IMR-90 (cell line): ENCODE measurements around the gene NCAPH2. TPM values are rescaled to one million over a fixed set of nuclear protein-coding genes. Genes with fewer than 3 reads are reported as not detected.
A peak's percentile ranks its signal among the peaks of the same experiment; 100 is the strongest.

ENCODE experiments used
- ATAC-seq: fragments of 200-7000 bp; cut with Tn5 transposase; 2 replicates; pipeline ENCODE4 v1.9.1; 2020; ENCODE audit warnings: low read depth, mild to moderate bottlenecking, moderate library complexity
- BruUV-seq: library from RNA; stranded (reverse); fragments of 400-500 nt; replicated peaks from 2 replicates; lab custom pipeline; 2021; lab: Mats Ljungman, UMichigan
- CTCF ChIA-PET: fragments of 300-600 bp; formaldehyde crosslinking; extraction: SDS; loops from one replicate; lab custom pipeline; 2021; ENCODE audit warnings: antibody characterized with exemption; lab: Yijun Ruan, JAX
- POLR2A ChIA-PET: fragments of 300-600 bp; sonication (Branson Sonifier 250); formaldehyde crosslinking; loops from one replicate; lab custom pipeline; 2022; ENCODE audit warnings: antibody characterized with exemption; ENCODE audit not compliant: unreplicated experiment; lab: Charles Lee
- DNase-seq: peaks from one replicate; pipeline ENCODE4 v3.0.0; 2013
- H2AFZ ChIP-seq: replicated peaks from 2 replicates; pipeline ENCODE3; 2013; ENCODE audit warnings: low read length, mild to moderate bottlenecking; ENCODE audit not compliant: poor library complexity
- H2AK5ac ChIP-seq: 2 replicates; pipeline ENCODE4 v1.6.1; 2013; ENCODE audit warnings: low read depth, low read length, inconsistent platforms
- H2AK9ac ChIP-seq: replicated peaks from 2 replicates; pipeline ENCODE3; 2013; ENCODE audit warnings: mild to moderate bottlenecking, low read depth, low read length, moderate library complexity; ENCODE audit not compliant: poor library complexity
- H2BK120ac ChIP-seq: 2 replicates; pipeline ENCODE4 v1.6.1; 2013; ENCODE audit warnings: low read depth, low read length, inconsistent platforms
- H2BK15ac ChIP-seq: 3 replicates; pipeline ENCODE4 v1.6.1; 2013; ENCODE audit warnings: low read depth, low read length, inconsistent platforms
- H2BK20ac ChIP-seq: 2 replicates; pipeline ENCODE4 v1.6.1; 2013; ENCODE audit warnings: low read depth, mild to moderate bottlenecking, inconsistent platforms, low read length, moderate library complexity
- H2BK5ac ChIP-seq: 2 replicates; pipeline ENCODE4 v1.6.1; 2013; ENCODE audit warnings: mild to moderate bottlenecking, low read depth, low read length, inconsistent platforms; ENCODE audit not compliant: poor library complexity, severe bottlenecking
- H3K14ac ChIP-seq: replicated peaks from 2 replicates; pipeline ENCODE4 v1.6.1; 2013; ENCODE audit warnings: low read depth, low read length, inconsistent platforms
- H3K18ac ChIP-seq: 2 replicates; pipeline ENCODE4 v1.6.1; 2013; ENCODE audit warnings: low read depth, low read length, control low read depth
- H3K23ac ChIP-seq: 2 replicates; pipeline ENCODE4 v1.6.1; 2013; ENCODE audit warnings: low read depth, low read length, inconsistent platforms
- H3K27ac ChIP-seq: 2 replicates; pipeline ENCODE4 v1.5.1; 2013; ENCODE audit warnings: mild to moderate bottlenecking, control low read depth, low read length; ENCODE audit not compliant: insufficient read depth
- H3K27me3 ChIP-seq: 2 replicates; pipeline ENCODE4 v1.6.1; 2013; ENCODE audit warnings: low read length; ENCODE audit not compliant: control insufficient read depth, insufficient read depth
- H3K36me3 ChIP-seq: 2 replicates; pipeline ENCODE4 v1.6.1; 2013; ENCODE audit warnings: low read length, mixed read lengths; ENCODE audit not compliant: control insufficient read depth, insufficient read depth
- H3K4ac ChIP-seq: 2 replicates; pipeline ENCODE4 v1.6.1; 2013; ENCODE audit warnings: low read depth, low read length, inconsistent platforms
- H3K4me1 ChIP-seq: 2 replicates; pipeline ENCODE4 v1.6.1; 2013; ENCODE audit warnings: low read length, mixed read lengths; ENCODE audit not compliant: control insufficient read depth, insufficient read depth
- H3K4me2 ChIP-seq: 2 replicates; pipeline ENCODE4 v1.6.1; 2013; ENCODE audit warnings: low read depth, mild to moderate bottlenecking, control low read depth, low read length, moderate library complexity
- H3K4me3 ChIP-seq: 2 replicates; pipeline ENCODE4 v1.5.1; 2013; ENCODE audit warnings: low read depth, mild to moderate bottlenecking, control low read depth, low read length, moderate library complexity; ENCODE audit not compliant: insufficient read depth
- H3K56ac ChIP-seq: 2 replicates; pipeline ENCODE4 v1.6.1; 2013; ENCODE audit warnings: low read length, inconsistent platforms; ENCODE audit not compliant: insufficient read depth; ENCODE audit errors: extremely low read depth
- H3K79me1 ChIP-seq, 2 experiments: 2 replicates each; pipeline ENCODE4 v1.6.1; 2013; ENCODE audit warnings: low read length in 2 of 2, inconsistent platforms in 1 of 2, low read depth in 1 of 2
- H3K9ac ChIP-seq: 2 replicates; pipeline ENCODE4 v1.6.1; 2013; ENCODE audit warnings: low read depth, low read length, control low read depth
- H3K9me1 ChIP-seq: 2 replicates; pipeline ENCODE4 v1.6.1; 2013; ENCODE audit warnings: low read length, inconsistent platforms; ENCODE audit not compliant: insufficient read depth
- H3K9me3 ChIP-seq: 2 replicates; pipeline ENCODE4 v1.6.1; 2013; ENCODE audit warnings: low read length; ENCODE audit not compliant: control insufficient read depth, insufficient read depth
- H4K20me1 ChIP-seq: 2 replicates; pipeline ENCODE4 v1.6.1; 2013; ENCODE audit warnings: low read length, inconsistent platforms; ENCODE audit not compliant: insufficient read depth
- H4K5ac ChIP-seq: 2 replicates; pipeline ENCODE4 v1.6.1; 2013; ENCODE audit warnings: mild to moderate bottlenecking, low read depth, low read length, control low read depth
- H4K8ac ChIP-seq, 2 experiments: 2 replicates each; pipeline ENCODE4 v1.6.1; 2013; ENCODE audit warnings: low read depth in 2 of 2, low read length in 2 of 2, control low read depth in 1 of 2, inconsistent platforms in 1 of 2
- H4K91ac ChIP-seq: 2 replicates; pipeline ENCODE4 v1.6.1; 2013; ENCODE audit warnings: low read depth, low read length, inconsistent platforms; ENCODE audit not compliant: insufficient read depth
- BHLHE40 ChIP-seq: fragments of 150-350 bp; IDR thresholded peaks from 2 replicates; pipeline ENCODE4 v1.6.1; 2016; ENCODE audit warnings: mild to moderate bottlenecking, low read depth, low read length
- CHD1 ChIP-seq: IDR thresholded peaks from 2 replicates; pipeline ENCODE4 v1.6.1; 2012; ENCODE audit warnings: low read depth, low read length, improper control_type of control experiment
- CTCF ChIP-seq: conservative IDR thresholded peaks from 2 replicates; pipeline ENCODE4 v1.5.1; 2012; ENCODE audit warnings: mild to moderate bottlenecking, low read depth, low read length, improper control_type of control experiment
- MAFK ChIP-seq: IDR thresholded peaks from 2 replicates; pipeline ENCODE4 v1.6.1; 2012; ENCODE audit warnings: low read depth, low read length, improper control_type of control experiment
- MXI1 ChIP-seq: IDR thresholded peaks from 2 replicates; pipeline ENCODE4 v1.6.1; 2012; ENCODE audit warnings: low read depth, mild to moderate bottlenecking, low read length, moderate library complexity, borderline replicate concordance
- NFE2L2 ChIP-seq: fragments of 150-350 bp; IDR thresholded peaks from 2 replicates; pipeline ENCODE4 v1.6.1; 2016; ENCODE audit warnings: low read depth, mild to moderate bottlenecking, low read length
- RAD21 ChIP-seq: IDR thresholded peaks from 2 replicates; pipeline ENCODE4 v1.6.1; 2012; ENCODE audit warnings: low read length, improper control_type of control experiment
- RFX5 ChIP-seq: IDR thresholded peaks from 2 replicates; pipeline ENCODE4 v1.8.0; 2012; ENCODE audit warnings: low read depth, mild to moderate bottlenecking, low read length, moderate library complexity
- SMC3 ChIP-seq: fragments of 150-350 bp; IDR thresholded peaks from 2 replicates; pipeline ENCODE4 v1.6.1; 2016; ENCODE audit warnings: low read depth, mild to moderate bottlenecking, antibody characterized with exemption, low read length, moderate library complexity
- WGBS, 2 experiments: methylation state at CpG; one replicate each; pipeline versions ENCODE4 v1.1.5 to v1.1.7; 2013; ENCODE audit warnings: missing lambda C conversion rate in 2 of 2; ENCODE audit not compliant: insufficient read length in 1 of 2; ENCODE audit errors: extremely low coverage in 2 of 2; 5-methylcytosine and 5-hydroxymethylcytosine counted together
- dilution Hi-C: fragments of 300-500 bp; cut with HindIII; formaldehyde crosslinking; loops from one replicate; pipeline ENCODE4 v1.14.3; 2018; ENCODE audit warnings: low sequenced_read_pairs; ENCODE audit not compliant: unreplicated experiment
- in situ Hi-C: fragments of 300-500 bp; cut with MboI; formaldehyde crosslinking; loops from 3 replicates; pipeline ENCODE4 v1.14.3; 2019; ENCODE audit warnings: low sequenced_read_pairs, inconsistent platforms, mixed read lengths
- intact Hi-C: fragments of 100-400 bp; cut with micrococcal nuclease; formaldehyde crosslinking; loops from 2 replicates; pipeline ENCODE4 v1.10.0; 2022
- polyA plus RNA-seq, 3 experiments: library from polyadenylated mRNA; depleted of rRNA; stranded (reverse); fragments of >200 nt; gene quantifications; 2 replicates each; pipeline ENCODE4 v1.2.3, GENCODE V29; 2012; ENCODE audit warnings: low replicate concordance in 1 of 3
- total RNA-seq: library from RNA; depleted of rRNA; stranded (reverse); fragments of >200 nt; gene quantifications from 2 replicates; pipeline ENCODE4 v1.2.3, GENCODE V29; 2012
- TF ChIP-seq, protein P1 (sequence below): fragments of 150-350 bp; IDR thresholded peaks from 2 replicates; pipeline ENCODE4 v1.6.1; 2016; ENCODE audit warnings: low read depth, mild to moderate bottlenecking, low read length, moderate library complexity, borderline replicate concordance
- TF ChIP-seq, protein P2 (sequence below): fragments of 150-350 bp; IDR thresholded peaks from 2 replicates; pipeline ENCODE4 v1.6.1; 2017; ENCODE audit warnings: mild to moderate bottlenecking, antibody characterized with exemption, low read length, low read depth

Gene NCAPH2
- total and polyA plus RNA-seq, 2 of the 4 experiments (the other 2 are of a cell fraction) = 30.2 to 38.5 TPM

- intact Hi-C loops = no loop called here
- Histone ChIP-seq H2AFZ (peak overlapping the region; percentile 28), H2BK120ac (no peak overlapping the region), H3K18ac (no peak overlapping the region), H3K9ac (peak overlapping the region; percentile 54; the same call in 1 of the 2 replicates), H3K79me1 (peaks cover 14 to 61% of the 10 kb centered on the region in 2 experiments; a peak in 3 of 4 replicates), H3K14ac (no peak overlapping the region), H4K20me1 (peaks cover 62% of the 10 kb centered on the region), H3K4me3 (no peak overlapping the region), H2BK15ac (no peak overlapping the region), H2BK5ac (no peak overlapping the region), H3K36me3 (peaks cover 2% of the 10 kb centered on the region), H3K9me3 (no peaks in the 10 kb centered on the region), H4K8ac (no peak overlapping the region), H3K27ac (no peak overlapping the region), H4K91ac (no peak overlapping the region), H3K23ac (0 out of 2 replicates have a peak overlapping the region, but pooled peaks have one; percentile 41), H2AK9ac (peak overlapping the region; percentile 57), H2AK5ac (0 out of 2 replicates have a peak overlapping the region, but pooled peaks have one; percentile 29), H3K4me2 (peak overlapping the region; percentile 91; the same call in 1 of the 2 replicates), H4K5ac (no peak overlapping the region), H3K4me1 (peaks cover 25% of the 10 kb centered on the region), H3K27me3 (no peaks in the 10 kb centered on the region), H3K4ac (no peak overlapping the region), H3K9me1 (peaks cover 20% of the 10 kb centered on the region), H2BK20ac (no peak overlapping the region), H3K56ac (no peak overlapping the region)
- WGBS, 2 experiments = 93% methylated on average over 2 of the region's 6 CpGs; no CpG with 5 or more reads in 1 of the 2 experiments
- ChIA-PET CTCF (interaction anchor here (0.6 kb wide), 1 partner anchor 87 kb away, joined by 3 read pairs; no protein-coding TSS in a partner anchor), POLR2A (no interaction called here)
- in situ Hi-C loops = no loop called here
- no TSS peak for BruUV-seq
- DNase-seq (no peak), ATAC-seq (no peak)
- TF ChIP-seq, protein P1, sequence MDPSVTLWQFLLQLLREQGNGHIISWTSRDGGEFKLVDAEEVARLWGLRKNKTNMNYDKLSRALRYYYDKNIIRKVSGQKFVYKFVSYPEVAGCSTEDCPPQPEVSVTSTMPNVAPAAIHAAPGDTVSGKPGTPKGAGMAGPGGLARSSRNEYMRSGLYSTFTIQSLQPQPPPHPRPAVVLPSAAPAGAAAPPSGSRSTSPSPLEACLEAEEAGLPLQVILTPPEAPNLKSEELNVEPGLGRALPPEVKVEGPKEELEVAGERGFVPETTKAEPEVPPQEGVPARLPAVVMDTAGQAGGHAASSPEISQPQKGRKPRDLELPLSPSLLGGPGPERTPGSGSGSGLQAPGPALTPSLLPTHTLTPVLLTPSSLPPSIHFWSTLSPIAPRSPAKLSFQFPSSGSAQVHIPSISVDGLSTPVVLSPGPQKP = no peak
- TF ChIP-seq BHLHE40 (no peak), CHD1 (no peak), RFX5 (no peak), RAD21 (no peak), MAFK (no peak), CTCF (no peak; the same call in 1 of the 2 replicates), SMC3 (no peak), MXI1 (no peak), NFE2L2 (no peak)
- TF ChIP-seq, protein P2, sequence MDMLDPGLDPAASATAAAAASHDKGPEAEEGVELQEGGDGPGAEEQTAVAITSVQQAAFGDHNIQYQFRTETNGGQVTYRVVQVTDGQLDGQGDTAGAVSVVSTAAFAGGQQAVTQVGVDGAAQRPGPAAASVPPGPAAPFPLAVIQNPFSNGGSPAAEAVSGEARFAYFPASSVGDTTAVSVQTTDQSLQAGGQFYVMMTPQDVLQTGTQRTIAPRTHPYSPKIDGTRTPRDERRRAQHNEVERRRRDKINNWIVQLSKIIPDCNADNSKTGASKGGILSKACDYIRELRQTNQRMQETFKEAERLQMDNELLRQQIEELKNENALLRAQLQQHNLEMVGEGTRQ = no peak
- dilution Hi-C loops = no loop called here
Measured at GRCh38 chr22:50473088-50473487, 34.9 kb upstream of the NCAPH2 start.
